HG03139 (cell line): ENCODE measurements around the gene APBA2.
A peak's percentile ranks its signal among the peaks of the same experiment; 100 is the strongest.
"Not testable (repeated sequence)": the region's sequence is repeated elsewhere in the genome, so short reads cannot be mapped to it uniquely, and the experiment has no call there.

Experiments used
- ATAC-seq: cut with Tn5 transposase; IDR thresholded peaks from one replicate; pipeline ENCODE4 v1.9.1; 2021; ENCODE audit not compliant: unreplicated experiment

The APBA2 gene

GRCh38 chr15:29098652-29099051 is 212.9 kb downstream of the APBA2 start:
- ATAC-seq = no peak

GRCh38 chr15:29099131-29099880 is 213.5 kb downstream of the APBA2 start:
- no peak for ATAC-seq

- ATAC-seq = no peak
Measured at GRCh38 chr15:29100486-29101000, 214.8 kb downstream of the APBA2 start.

GRCh38 chr15:29101491-29101890 is 215.7 kb downstream of the APBA2 start:
- no peak for ATAC-seq

GRCh38 chr15:29102173-29102794 is 216.5 kb downstream of the APBA2 start:
- not testable (repeated sequence) for ATAC-seq

GRCh38 chr15:29102911-29103823 is 217.4 kb downstream of the APBA2 start:
- no peak for ATAC-seq

- peak; percentile 67 for ATAC-seq
Measured at GRCh38 chr15:29103824-29104565, 218.2 kb downstream of the APBA2 start.

GRCh38 chr15:29104566-29104880 is 218.7 kb downstream of the APBA2 start:
- no peak for ATAC-seq

GRCh38 chr15:29105151-29105854 is 219.5 kb downstream of the APBA2 start:
- ATAC-seq = no peak

- no peak for ATAC-seq
Measured at GRCh38 chr15:29106116-29106515, 220.3 kb downstream of the APBA2 start.

- ATAC-seq = no peak
Measured at GRCh38 chr15:29106551-29107290, 220.9 kb downstream of the APBA2 start.

- no peak for ATAC-seq
Measured at GRCh38 chr15:29107291-29107890, 221.6 kb downstream of the APBA2 start.

- no peak for ATAC-seq
Measured at GRCh38 chr15:29107971-29108645, 222.3 kb downstream of the APBA2 start.

GRCh38 chr15:29109762-29110161 is 224.0 kb downstream of the APBA2 start:
- no peak for ATAC-seq

GRCh38 chr15:29110176-29110575 is 224.4 kb downstream of the APBA2 start:
- ATAC-seq = no peak

GRCh38 chr15:29110733-29111132 is 225.0 kb downstream of the APBA2 start:
- ATAC-seq = no peak

- no peak for ATAC-seq
Measured at GRCh38 chr15:29111705-29112281, 226.0 kb downstream of the APBA2 start.
